ENCODE measurements around the gene JOSD2.

- TF ChIP-seq POLR2AphosphoS5 (IDR thresholded peaks at IDR 0.05; ENCODE audit: low read depth) (no peak), CTCF (IDR thresholded peaks at IDR 0.05; ENCODE audit: insufficient read depth, low read length) (no peak), GABPA (IDR thresholded peaks at IDR 0.05; ENCODE audit: low read depth) (no peak), REST (IDR thresholded peaks at IDR 0.05; ENCODE audit: insufficient replicate concordance, low read depth) (no peak), SPI1 (IDR thresholded peaks at IDR 0.05; ENCODE audit: borderline replicate concordance, low read depth) (no peak)
These were observed 5.5 kb upstream of the JOSD2 start for GRCh38 chr19:50516456-50516855.

Data from HL-60 (cell line).